Measurements from ENCODE around the gene MAP4K2.

The MAP4K2 gene

DNA sequence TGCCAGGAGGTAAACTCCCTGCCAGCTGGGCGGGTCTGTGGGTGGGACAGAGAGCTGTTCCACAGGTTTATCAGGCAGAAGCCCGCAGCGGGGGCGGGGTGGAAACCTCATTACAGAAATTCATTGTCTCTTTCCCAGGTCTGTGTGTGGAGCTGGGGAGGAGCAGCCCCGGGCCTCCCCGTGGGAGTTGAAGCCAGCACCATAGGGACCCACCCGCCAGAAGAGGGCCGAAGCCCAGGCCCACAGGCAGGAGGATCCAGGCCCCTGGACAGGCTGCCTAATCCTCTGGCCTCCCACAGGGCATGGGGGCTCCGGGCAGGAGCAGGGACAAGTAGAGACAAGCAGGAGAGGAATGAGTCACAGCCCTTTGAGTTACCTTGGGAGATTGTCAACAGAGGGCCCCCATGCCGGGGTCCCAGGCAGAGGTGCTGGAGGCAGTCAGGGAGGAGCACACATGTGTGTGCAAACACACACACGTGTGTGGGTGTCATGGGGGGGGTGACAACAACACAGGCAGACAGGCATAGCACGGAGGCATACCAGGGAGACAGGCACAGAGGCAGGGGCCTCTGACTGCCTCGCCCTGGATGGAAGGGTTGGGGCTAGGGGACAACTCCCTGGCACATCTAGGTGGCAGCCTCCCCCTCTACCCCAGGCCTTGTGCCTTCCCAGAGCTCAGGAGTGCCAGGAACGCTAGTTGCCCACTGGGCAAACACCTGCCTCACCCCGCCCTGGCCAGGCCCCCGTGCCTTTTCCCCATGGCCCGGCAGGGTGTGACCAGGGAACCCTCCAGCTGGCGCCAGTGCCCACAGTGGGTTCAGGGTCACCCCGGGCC lies 40.1 kb upstream of the MAP4K2 start:
- in situ Hi-C loops (cut with HindIII; ENCODE audit: low sequenced_read_pairs) = no loop called here
- H3K4me3 ChIP-seq (ENCODE audit: low read depth, low read length) = no peak overlapping the region
- TF ChIP-seq, protein P1, sequence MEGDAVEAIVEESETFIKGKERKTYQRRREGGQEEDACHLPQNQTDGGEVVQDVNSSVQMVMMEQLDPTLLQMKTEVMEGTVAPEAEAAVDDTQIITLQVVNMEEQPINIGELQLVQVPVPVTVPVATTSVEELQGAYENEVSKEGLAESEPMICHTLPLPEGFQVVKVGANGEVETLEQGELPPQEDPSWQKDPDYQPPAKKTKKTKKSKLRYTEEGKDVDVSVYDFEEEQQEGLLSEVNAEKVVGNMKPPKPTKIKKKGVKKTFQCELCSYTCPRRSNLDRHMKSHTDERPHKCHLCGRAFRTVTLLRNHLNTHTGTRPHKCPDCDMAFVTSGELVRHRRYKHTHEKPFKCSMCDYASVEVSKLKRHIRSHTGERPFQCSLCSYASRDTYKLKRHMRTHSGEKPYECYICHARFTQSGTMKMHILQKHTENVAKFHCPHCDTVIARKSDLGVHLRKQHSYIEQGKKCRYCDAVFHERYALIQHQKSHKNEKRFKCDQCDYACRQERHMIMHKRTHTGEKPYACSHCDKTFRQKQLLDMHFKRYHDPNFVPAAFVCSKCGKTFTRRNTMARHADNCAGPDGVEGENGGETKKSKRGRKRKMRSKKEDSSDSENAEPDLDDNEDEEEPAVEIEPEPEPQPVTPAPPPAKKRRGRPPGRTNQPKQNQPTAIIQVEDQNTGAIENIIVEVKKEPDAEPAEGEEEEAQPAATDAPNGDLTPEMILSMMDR (IDR thresholded peaks at IDR 0.05; ENCODE audit: low read depth, low read length, missing control alignments) = no peak
- DNase-seq (ENCODE audit: low read depth) = no peak

DNA sequence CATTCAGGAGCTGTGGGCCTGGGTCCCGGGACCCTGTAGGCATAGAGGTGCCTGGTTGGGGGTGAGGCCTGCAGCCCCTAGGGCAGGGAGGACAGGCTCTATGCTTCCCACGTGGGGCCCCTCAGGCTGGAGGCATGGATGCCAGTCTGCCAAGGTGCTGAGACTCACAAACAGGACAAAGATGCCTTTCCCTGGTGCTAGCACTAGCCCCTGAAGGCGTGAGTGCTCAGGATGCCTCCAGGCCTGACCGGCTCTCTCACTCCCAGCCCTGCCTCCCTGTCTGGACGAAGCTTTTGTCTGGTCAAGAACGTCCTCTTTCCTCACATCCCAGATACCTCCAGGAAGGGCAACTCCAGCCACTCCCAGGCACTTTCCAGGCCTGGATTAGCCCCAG lies 39.3 kb upstream of the MAP4K2 start:
- in situ Hi-C loops (cut with HindIII; ENCODE audit: low sequenced_read_pairs) = no loop called here
- no peak overlapping the region for H3K4me3 ChIP-seq (ENCODE audit: low read depth, low read length)
- TF ChIP-seq, protein P1 (IDR thresholded peaks at IDR 0.05; ENCODE audit: low read depth, low read length, missing control alignments) = no peak
- DNase-seq (ENCODE audit: low read depth) = no peak

DNA sequence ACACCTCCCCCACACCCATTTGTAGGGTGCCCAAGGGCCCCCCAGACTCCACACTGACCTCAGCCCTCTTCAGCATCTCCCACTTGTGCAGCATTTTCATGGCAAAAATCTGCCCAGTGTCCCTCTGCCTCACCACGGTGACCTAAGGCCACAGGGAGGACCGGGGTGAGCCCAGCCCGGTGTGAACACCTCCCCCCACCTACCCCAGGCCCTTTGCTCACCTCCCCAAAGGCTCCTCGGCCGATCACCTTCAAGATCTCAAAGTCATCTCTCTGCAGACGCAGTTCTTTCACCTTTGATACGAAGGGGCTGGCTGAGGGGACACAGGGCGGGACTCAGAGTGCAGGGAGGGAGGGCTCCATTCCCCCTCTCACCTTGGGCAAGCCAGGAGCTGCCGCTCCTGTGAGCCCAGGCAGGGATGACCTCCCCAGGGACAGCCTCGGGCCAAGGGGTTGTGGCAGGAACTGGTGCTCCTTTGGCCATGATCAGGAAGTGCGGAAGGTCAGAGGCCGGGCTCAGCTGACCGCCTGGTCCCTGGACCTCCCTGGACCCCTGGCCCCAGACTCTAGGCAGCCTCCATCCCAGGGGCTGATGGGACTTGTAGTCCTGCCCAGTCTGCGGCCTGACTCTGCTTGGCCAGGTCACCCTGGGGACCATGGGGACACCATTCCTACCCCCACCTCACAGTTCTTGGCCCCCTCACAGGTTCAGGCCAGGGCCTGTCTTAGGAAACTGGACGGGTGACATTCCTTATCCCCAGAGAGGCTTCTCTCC lies 38.8 kb upstream of the MAP4K2 start:
- TF ChIP-seq, protein P1 (IDR thresholded peaks at IDR 0.05; ENCODE audit: low read depth, low read length, missing control alignments) = no peak
- no peak for DNase-seq (ENCODE audit: low read depth)
- H3K4me3 ChIP-seq (ENCODE audit: low read depth, low read length) = no peak overlapping the region
- in situ Hi-C loops (cut with HindIII; ENCODE audit: low sequenced_read_pairs) = no loop called here

DNA sequence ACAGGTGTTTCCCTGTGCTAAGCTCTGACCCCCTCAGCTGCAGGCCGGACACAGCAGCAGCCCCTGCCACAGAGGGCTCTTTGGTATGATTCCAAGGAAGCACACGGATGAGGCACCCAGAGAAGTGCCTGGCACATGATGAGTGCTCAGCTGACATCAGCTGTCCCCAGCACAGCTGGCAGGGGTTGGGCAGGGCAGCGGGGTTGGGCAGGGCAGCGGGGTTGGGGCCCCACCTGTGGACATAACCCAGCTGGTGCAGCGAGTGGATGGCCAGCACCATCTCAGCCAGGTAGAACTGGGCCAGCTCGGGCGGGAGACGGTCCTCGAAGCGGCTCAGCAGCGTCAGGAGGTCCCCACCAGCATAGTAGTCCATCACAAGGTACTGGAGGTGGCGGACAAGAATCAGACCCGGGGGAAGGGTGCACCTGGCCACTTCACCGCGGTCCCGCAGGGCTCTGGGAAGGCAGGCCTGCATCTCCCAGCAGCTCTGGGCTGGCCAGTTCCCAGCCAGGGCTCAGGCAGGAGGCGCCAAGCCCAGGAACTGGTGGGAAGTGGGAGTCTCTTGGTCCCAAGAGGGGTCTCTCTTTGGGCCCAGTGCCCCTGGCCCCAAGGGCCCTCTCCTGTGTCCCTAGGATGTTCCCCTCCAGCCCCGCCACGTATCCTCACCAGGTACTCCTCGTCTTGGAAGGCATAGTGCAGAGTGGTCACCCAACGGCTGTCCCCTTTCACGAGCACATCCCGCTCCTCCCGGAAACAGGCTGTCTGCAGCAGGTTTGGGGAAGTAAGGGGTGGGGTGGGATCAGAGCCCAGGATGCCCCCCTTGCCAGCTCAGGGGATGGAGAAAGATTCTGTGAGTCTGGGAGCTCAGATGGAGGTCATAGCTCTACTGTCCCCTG lies 37.1 kb upstream of the MAP4K2 start:
- DNase-seq (ENCODE audit: low read depth) = no peak
- H3K4me3 ChIP-seq (ENCODE audit: low read depth, low read length) = no peak overlapping the region
- in situ Hi-C loops (cut with HindIII; ENCODE audit: low sequenced_read_pairs) = no loop called here
- TF ChIP-seq, protein P1 (IDR thresholded peaks at IDR 0.05; ENCODE audit: low read depth, low read length, missing control alignments) = no peak

DNA sequence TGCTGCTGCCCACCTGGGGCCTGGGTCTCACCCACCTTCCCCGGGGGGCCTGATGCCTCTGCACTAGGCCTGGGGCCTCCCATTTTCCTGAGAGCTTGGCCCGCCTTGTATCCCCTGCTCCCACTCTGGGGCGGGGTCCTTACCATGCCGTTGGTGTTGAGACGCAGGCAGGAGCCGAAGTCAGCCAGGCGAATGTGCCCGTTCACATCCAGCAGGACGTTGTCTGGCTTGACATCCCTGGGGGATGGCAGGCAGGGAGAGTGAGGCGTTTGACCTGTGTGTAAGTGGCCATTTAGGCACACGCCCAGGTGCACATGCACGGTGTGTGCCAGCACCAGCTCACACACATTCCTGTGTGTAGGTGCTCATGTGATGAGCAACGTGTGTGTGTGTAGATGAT lies 36.3 kb upstream of the MAP4K2 start:
- TF ChIP-seq, protein P1 (IDR thresholded peaks at IDR 0.05; ENCODE audit: low read depth, low read length, missing control alignments) = no peak
- H3K4me3 ChIP-seq (ENCODE audit: low read depth, low read length) = no peak overlapping the region
- DNase-seq (ENCODE audit: low read depth) = no peak
- in situ Hi-C loops (cut with HindIII; ENCODE audit: low sequenced_read_pairs) = no loop called here
